ENCODE results near the gene RRH.
A peak's percentile ranks its signal among the peaks of the same experiment; 100 is the strongest.

RRH gene

DNA sequence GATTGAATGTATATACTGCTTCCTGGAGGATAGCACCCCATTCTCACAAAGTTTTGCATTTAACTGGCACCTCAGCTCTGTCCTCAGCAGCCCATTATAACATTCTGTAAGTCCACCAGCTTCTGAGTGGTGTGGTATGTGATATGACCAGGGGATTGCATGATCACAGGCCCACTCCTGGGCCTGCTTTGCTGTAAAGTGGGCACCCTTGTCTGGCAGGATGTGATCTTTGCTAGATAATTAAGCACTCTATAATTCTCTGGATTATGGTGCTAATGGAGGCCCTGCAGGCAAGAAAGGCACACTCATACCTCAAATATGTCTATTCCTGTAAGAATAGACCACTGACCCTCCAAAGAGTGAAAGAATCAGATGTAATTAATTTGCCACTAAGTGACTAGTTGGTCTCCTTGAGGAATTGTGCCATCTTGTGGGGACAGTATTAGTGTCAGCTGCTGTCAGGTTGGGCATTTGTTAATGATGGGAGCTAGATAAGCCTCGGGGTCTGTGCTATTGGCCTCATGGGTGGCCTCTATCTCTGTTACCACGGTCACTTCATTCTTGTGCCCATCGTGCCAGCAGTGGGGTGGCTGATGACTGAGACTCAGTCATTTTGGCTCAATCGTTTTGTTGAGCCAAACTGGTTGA is 23.7 kb upstream of the RRH start:
- TF ChIP-seq, protein P1, sequence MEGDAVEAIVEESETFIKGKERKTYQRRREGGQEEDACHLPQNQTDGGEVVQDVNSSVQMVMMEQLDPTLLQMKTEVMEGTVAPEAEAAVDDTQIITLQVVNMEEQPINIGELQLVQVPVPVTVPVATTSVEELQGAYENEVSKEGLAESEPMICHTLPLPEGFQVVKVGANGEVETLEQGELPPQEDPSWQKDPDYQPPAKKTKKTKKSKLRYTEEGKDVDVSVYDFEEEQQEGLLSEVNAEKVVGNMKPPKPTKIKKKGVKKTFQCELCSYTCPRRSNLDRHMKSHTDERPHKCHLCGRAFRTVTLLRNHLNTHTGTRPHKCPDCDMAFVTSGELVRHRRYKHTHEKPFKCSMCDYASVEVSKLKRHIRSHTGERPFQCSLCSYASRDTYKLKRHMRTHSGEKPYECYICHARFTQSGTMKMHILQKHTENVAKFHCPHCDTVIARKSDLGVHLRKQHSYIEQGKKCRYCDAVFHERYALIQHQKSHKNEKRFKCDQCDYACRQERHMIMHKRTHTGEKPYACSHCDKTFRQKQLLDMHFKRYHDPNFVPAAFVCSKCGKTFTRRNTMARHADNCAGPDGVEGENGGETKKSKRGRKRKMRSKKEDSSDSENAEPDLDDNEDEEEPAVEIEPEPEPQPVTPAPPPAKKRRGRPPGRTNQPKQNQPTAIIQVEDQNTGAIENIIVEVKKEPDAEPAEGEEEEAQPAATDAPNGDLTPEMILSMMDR (conservative IDR thresholded peaks at IDR 0.05), result peak; percentile 77
- H3K27ac ChIP-seq, result no peak overlapping the region

- H3K27ac ChIP-seq, result no peak overlapping the region
- TF ChIP-seq, protein P1 (conservative IDR thresholded peaks at IDR 0.05), result no peak
Observed at GRCh38 chr4:109809655-109810054, 18.1 kb upstream of the RRH start.

DNA sequence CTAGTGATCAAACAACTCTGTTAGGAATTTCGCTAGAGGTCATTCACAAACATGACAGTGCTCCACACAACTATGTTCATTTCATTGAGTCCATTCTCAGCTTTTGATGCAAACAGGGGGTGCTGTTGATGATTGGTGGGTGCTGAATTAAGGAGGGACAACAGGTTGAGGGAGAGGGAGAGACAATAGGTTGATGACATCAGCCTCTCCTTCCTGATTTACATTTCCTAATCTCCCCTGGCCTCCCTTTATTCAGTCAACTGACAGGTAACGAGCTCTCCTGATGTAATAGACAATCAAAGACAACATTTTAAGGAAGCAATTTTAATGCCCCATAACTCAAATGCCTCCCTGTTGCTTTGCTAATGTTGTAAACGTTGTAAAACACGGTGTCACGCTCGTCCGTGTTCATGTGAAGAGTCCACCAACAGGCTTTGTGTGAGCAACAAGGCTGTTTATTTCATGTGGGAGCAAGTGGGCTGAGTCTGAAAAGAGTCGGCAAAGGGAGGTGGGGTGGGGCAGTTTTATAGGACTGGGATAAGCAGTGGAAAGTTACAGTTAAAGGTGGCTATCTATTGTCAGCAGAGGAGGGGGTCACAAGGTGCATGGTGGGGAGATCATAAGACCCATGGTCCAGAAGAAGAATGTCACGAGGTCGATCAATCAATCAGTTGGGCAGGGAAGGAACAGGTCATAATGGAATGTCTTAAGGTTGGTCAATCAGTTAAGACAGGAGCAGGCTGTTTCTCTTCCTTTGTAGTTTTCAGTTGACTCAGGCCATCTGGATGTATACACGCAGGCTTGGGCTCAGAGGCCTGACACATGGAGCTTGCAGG is 17.0 kb upstream of the RRH start:
- no peak overlapping the region for H3K27ac ChIP-seq
- TF ChIP-seq, protein P1 (conservative IDR thresholded peaks at IDR 0.05), result no peak

DNA sequence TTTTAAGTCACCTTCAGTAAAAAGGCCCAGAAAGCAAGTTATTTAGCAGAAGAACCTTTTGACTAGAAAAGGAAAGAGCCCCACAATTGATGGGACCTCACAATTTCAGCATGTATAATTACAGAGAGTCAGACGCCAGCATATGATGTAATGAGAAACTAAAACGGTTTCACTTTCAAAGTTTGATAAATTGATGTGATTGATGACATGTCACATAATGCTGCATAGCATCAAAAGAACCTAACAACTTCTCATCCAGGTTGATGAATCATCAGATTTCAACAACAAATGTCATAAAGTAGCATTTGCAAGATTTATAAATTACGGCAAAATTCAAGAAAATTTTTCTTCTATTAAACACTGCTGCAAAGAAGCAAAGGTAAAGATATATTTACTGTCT is 16.1 kb upstream of the RRH start:
- TF ChIP-seq, protein P1 (conservative IDR thresholded peaks at IDR 0.05), result no peak
- no peak overlapping the region for H3K27ac ChIP-seq

DNA sequence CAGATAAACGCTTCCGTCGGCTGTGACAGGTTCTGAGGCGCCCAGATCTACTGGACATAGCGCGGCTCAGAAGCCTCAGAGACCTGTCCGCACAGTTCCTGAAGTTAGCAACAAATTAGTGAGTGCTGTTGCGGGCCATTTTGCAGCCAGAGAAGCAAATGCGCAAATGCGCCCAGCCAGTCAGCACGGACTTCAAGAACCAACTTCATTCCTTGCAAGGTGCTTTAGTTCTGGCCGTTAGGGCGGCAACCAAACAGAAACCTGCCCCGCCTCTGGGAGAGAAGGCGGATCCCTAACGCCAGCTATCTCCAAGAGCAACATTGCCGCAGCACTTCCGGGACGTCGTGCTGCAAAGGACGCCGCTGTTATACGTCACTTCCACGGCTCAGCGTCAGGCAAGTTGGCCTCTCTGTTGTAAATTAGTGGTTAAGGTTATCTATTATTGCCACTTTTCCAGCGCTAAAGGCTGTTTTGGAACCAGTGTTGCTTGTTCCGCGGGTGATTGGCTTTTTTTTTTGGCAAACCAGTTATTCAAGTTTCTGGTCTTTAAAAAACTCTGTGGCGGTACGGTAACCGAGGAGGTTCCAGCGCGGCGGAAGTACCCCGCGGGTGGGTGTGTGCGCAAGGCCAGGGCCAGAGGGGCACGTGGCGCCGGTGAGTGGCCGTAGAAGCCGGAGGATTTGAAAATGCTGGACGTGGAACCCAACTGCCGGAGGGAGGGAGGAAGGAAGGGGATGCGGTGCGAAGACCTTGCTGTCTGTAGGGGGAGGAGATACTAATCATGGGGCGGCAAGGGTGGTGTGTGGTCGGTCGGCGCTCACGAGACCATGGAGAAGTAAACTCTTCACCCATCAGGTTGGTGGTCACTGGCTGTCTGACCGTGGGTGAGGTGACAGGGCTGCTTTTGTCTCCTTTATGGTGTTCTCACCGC is 12.4 kb upstream of the RRH start, which contains the start of gene GAR1:
Gene GAR1 (plus strand): TSS at position 612 of the 931 bp plus-strand sequence. CDS start 403 bp downstream, outside the sequence.
- H3K27ac ChIP-seq, result peak within 1 kb of the TSS; percentile 80
- TF ChIP-seq, protein P1 (conservative IDR thresholded peaks at IDR 0.05), result no peak

DNA sequence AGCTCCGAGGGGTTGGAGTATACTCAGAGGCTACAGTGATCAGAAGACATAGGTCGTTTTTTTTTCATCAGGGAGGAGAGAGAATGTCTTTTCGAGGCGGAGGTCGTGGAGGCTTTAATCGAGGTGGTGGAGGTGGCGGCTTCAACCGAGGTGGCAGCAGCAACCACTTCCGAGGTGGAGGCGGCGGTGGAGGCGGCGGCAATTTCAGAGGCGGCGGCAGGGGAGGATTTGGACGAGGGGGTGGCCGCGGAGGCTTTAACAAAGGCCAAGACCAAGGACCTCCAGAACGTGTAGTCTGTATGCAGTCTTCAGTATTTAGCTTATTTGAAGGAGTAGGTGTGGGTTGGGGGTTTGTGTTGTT is 11.7 kb upstream of the RRH start:
- peak overlapping the region; percentile 80 for H3K27ac ChIP-seq
- TF ChIP-seq, protein P1 (conservative IDR thresholded peaks at IDR 0.05), result no peak

- TF ChIP-seq, protein P1 (conservative IDR thresholded peaks at IDR 0.05), result no peak
- no peak overlapping the region; the same call in 1 of the 2 replicates for H3K27ac ChIP-seq
Observed at GRCh38 chr4:109816894-109817293, 10.9 kb upstream of the RRH start.

Measured in VCaP (cell line).